Activated T-cell treated with anti-CD3 and anti-CD28 coated beads, Interleukin-2, amount 50 U/mL, for 72 hours (primary cell): ENCODE data around the gene RNF13. TPM values are rescaled to one million over a fixed set of nuclear protein-coding genes. Genes with fewer than 3 reads are reported as not detected.
"Not testable (repeated sequence)": the region's sequence is repeated elsewhere in the genome, so short reads cannot be mapped to it uniquely, and the experiment has no call there.

ENCODE experiments used
- ATAC-seq, 2 donors: fragments of 150-1000 bp; cut with Tn5 transposase; replicated peaks in 1 of 2; 2 replicates each; pipeline ENCODE4 v1.10.0; 2021; ENCODE audit warnings: moderate library complexity in 2 of 2, mild to moderate bottlenecking in 1 of 2
- DNase-seq, 2 donors: peaks; one replicate each; pipeline ENCODE4 v3.0.0; 2021 to 2022; ENCODE audit warnings: mixed read lengths in 1 of 2
- H3K27ac Mint-ChIP-seq: one replicate; pipeline ENCODE4 v1.8.0; 2022; ENCODE audit warnings: mild to moderate bottlenecking, moderate library complexity, mixed read lengths
- H3K27me3 Mint-ChIP-seq: one replicate; pipeline ENCODE4 v1.8.0; 2022; ENCODE audit warnings: low read depth, mixed read lengths
- H3K36me3 Mint-ChIP-seq, 2 donors: one replicate each; pipeline ENCODE4 v1.8.0; 2022; ENCODE audit warnings: mixed read lengths in 2 of 2, mild to moderate bottlenecking in 1 of 2; ENCODE audit not compliant: insufficient read depth in 2 of 2
- H3K4me1 Mint-ChIP-seq: one replicate; pipeline ENCODE4 v1.8.0; 2022; ENCODE audit warnings: low read depth, mixed read lengths
- H3K4me3 Mint-ChIP-seq, 2 donors: one replicate each; pipeline ENCODE4 v1.8.0; 2022; ENCODE audit warnings: mild to moderate bottlenecking in 2 of 2, mixed read lengths in 2 of 2, moderate library complexity in 2 of 2
- H3K9me3 Mint-ChIP-seq, 2 donors: one replicate each; pipeline ENCODE4 v1.8.0; 2022; ENCODE audit warnings: mixed read lengths in 2 of 2
- total RNA-seq, 2 donors: library from RNA; stranded (reverse); gene quantifications; one replicate each; pipeline ENCODE4 v1.2.3, GENCODE V29; 2022

Gene RNF13
- total RNA-seq, 2 donors from 2014 or later, result 45.0 to 47.3 TPM

DNA sequence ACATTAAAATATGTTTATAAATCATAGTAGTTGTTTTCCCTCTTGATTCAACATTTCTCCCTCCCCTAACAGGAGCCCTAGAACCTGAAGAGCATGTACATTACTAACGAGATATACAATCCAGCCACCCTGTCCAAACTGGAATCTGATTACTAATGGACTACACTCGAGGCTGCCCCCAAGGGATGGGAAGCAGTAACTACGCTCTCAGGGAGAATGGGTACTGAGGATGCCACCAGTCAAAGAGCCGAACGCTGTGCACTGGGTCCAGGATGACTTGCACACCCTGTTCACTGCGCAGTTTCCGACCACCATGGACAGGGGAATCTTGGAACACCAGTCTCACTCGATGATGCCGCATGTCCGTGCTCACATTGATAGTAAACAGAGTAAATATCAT lies 169.0 kb downstream of the RNF13 start:
- H3K27ac Mint-ChIP-seq, H3K4me3 Mint-ChIP-seq, H3K36me3 Mint-ChIP-seq, H3K4me1 Mint-ChIP-seq, H3K9me3 Mint-ChIP-seq, DNase-seq, H3K27me3 Mint-ChIP-seq: not testable (repeated sequence)
- peak in 1 of 2 donors; percentile 47 for ATAC-seq

DNA sequence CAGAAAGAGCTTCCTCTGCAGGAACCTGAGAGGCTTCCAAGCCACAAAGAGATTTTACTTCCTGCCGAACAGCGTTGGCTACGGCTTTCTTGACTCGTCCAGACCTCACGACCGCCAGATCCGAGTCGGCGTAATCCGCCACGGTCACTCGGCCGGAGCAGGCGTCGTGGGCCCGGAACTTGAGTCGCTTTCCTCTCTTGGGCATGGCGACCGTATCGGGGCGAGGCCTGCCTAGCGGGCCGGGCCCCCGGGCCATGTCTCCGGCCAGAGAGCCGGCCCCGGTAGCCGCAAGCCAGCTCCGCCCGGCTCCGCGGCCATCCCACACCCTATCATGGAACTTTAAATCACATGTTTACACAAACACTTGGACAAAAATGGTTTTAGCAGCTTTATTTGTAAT lies 170.0 kb downstream of the RNF13 start:
- not testable (repeated sequence) for DNase-seq, H3K4me1 Mint-ChIP-seq, ATAC-seq, H3K36me3 Mint-ChIP-seq, H3K9me3 Mint-ChIP-seq, H3K4me3 Mint-ChIP-seq, H3K27ac Mint-ChIP-seq, H3K27me3 Mint-ChIP-seq

DNA sequence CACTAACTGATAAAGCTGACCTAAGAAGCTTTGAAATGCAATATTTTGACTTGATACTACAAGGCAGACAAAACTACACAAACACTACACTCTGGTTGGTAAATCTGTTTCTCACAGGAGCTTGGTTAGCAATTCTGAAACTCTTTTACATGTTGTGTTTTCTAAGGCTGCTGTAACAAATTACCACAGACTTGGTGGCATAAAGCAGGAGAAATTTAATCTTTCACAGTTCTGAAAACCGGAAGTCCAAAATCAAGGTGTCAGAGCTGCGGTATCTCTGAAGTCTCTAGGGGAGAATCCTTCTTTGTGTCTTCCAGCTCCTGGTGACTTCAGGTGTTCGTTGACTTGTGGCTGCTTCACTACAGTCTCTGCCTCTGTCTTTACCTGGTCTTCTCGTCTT lies 170.6 kb downstream of the RNF13 start:
- DNase-seq (no peak), ATAC-seq (no peak)
- Mint-ChIP-seq H3K27me3 (peaks cover 7% of the 10 kb centered on the region), H3K4me1 (no peaks in the 10 kb centered on the region), H3K4me3 (no peak overlapping the region), H3K36me3 (no peaks in the 10 kb centered on the region), H3K27ac (no peak overlapping the region), H3K9me3 (no peaks in the 10 kb centered on the region)

DNA sequence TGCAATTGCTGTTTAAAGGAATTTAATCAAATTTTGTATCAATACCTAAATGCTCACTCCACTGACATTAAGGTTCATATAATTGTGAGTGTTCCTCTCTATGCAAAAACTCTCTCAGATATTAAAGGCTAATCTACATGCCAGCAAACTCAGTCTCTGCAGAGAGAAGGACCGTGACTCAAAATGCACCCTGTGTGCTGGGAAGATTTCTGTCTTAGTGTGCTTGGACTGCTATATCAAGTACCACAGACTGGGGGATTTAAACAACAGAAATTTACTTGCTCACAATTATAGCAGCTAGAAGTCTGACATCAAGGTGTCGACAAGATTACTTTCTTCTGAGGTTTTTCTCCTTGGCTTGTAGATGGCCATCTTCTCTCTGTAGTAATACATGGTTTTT lies 176.3 kb downstream of the RNF13 start:
- Mint-ChIP-seq H3K9me3 (peaks cover 0 to 6% of the 10 kb centered on the region in 2 donors), H3K4me1 (no peaks in the 10 kb centered on the region), H3K27me3 (peaks cover 7% of the 10 kb centered on the region), H3K36me3 (peaks cover 4% of the 10 kb centered on the region in 2 donors), H3K4me3 (no peak overlapping the region), H3K27ac (no peak overlapping the region)
- ATAC-seq (no peak), DNase-seq (no peak)

DNA sequence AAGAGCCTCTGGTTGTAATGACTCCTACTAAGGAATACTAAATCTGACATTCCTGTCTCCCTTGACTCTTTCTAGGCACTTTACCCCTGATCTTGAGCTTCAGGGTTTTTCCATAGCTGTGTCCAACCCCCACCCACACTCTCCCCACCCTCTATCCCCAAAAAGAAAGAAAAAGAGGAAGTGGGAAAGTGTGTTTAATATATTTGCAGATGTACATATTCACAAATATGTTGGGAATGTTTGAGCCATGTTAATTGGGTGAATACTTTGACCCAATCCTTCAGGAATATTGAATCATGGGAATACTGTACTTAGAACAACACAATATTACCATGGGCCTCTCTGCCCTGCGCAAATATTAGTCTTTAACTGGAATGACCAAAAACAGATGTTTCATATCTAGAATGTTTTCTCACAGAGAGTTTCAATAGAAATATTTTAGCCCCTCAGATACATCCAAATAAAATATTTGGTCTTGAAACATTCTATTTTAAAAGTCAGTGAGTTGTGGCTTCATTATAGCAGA lies 177.5 kb downstream of the RNF13 start:
- no peak overlapping the region for H3K27ac Mint-ChIP-seq
- peaks cover 2 to 11% of the 10 kb centered on the region in 2 donors for H3K9me3 Mint-ChIP-seq
- no peaks in the 10 kb centered on the region for H3K4me1 Mint-ChIP-seq
- H3K27me3 Mint-ChIP-seq, result peaks cover 9% of the 10 kb centered on the region
- no peak for DNase-seq
- no peak overlapping the region for H3K4me3 Mint-ChIP-seq
- peaks cover 4 to 6% of the 10 kb centered on the region in 2 donors for H3K36me3 Mint-ChIP-seq
- ATAC-seq, result no peak

DNA sequence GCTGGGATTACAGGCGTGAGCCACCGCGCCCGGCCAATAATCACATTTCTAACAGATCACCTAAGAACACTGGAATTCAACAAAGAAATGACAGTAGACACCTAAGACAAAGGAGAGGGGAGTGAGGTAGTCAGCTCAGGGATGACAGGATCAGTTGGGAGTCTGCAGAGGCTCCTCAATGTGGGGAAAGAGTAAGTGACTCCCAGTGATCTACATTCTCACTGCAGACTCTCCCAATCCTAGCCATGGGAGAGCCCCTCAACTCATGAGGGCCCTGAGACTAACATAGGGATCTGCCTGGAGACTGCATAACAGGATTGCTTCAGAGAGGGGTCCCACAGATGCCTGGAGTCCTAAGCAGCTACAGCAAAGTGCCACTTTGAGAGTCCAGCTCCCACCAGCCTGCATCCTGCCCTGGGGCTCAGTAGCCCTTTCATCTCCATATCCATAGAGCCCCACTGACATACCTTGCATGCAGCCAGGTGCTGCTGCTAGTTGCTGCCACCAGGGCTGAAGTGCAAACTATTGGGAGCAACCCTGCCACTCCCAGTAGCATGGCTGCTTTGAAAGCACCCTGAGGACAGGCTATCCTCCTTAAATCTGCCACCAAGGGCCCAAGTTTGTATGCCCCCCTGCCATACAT lies 179.5 kb downstream of the RNF13 start:
- Mint-ChIP-seq H3K9me3 (peaks cover 2 to 11% of the 10 kb centered on the region in 2 donors), H3K4me1 (no peaks in the 10 kb centered on the region), H3K27me3 (peaks cover 14% of the 10 kb centered on the region), H3K27ac (no peak overlapping the region), H3K4me3 (no peak overlapping the region), H3K36me3 (peaks cover 4 to 6% of the 10 kb centered on the region in 2 donors)
- ATAC-seq, result no peak
- DNase-seq, result no peak

DNA sequence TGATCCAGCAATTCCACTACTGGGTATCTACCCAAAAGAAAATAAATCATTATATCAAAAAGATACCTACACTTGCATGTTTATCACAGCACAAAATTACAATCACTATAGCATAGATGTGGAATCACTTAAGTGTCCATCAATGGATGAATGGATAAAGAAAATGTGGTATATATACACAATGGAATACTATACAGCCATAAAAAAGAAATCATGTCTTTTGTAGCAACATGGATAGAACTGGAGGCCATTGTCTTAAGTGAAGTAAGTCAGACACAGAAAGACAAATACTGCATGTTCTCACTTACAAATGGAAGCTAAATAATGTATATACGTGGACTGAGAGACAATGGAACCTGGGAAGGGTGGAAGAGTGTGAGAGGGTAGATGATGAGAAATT lies 185.9 kb downstream of the RNF13 start:
- Mint-ChIP-seq H3K9me3 (peaks cover 2 to 4% of the 10 kb centered on the region in 2 donors), H3K27ac (no peak overlapping the region), H3K27me3 (peaks cover 22% of the 10 kb centered on the region), H3K36me3 (peaks cover 0 to 3% of the 10 kb centered on the region in 2 donors), H3K4me1 (no peaks in the 10 kb centered on the region), H3K4me3 (no peak overlapping the region)
- DNase-seq (no peak), ATAC-seq (no peak)

DNA sequence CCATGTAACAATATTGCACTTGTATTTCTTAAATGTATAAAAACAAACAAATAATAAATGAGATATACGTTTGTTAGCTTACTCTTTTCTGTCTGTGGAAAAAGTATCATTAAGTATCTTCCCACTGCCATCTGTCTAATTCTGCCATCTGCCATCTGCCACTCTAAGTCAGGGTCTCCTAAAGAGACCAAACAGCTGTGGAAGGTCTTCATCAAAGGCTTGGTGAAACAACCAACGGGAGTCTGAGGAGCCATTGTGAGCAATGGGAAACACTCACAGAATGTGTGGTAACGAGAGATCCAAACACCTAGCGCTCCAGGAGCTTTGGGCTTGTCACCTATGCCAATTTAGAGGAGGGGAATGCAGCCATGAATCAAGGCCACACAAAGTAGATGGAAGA lies 186.4 kb downstream of the RNF13 start:
- Mint-ChIP-seq H3K27me3 (peaks cover 22% of the 10 kb centered on the region), H3K27ac (no peak overlapping the region), H3K36me3 (peaks cover 0 to 3% of the 10 kb centered on the region in 2 donors), H3K4me3 (no peak overlapping the region), H3K4me1 (no peaks in the 10 kb centered on the region), H3K9me3 (peaks cover 2 to 4% of the 10 kb centered on the region in 2 donors)
- ATAC-seq (no peak), DNase-seq (no peak)

DNA sequence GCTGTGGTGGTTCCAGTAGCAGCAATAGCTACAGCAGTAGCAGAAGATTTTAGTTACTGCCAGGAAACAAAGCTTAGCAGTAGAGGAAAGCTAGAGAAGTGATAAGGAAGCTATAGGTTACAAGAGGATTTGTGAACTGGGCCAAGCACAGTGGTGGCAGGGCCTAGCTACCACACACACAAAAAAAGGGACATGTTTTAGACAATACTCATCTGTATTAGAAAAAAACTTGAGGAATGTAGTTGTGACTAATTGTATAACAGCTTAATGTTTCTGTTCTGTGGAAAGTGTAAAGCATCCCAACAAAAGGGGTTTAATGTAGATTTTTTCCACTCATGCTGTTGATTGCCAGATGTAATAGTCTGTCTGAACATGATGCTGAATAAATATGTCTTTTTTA lies 187.6 kb downstream of the RNF13 start:
- Mint-ChIP-seq H3K36me3 (no peaks in the 10 kb centered on the region), H3K4me3 (no peak overlapping the region), H3K27ac (no peak overlapping the region), H3K9me3 (no peaks in the 10 kb centered on the region), H3K27me3 (peaks cover 18% of the 10 kb centered on the region), H3K4me1 (no peaks in the 10 kb centered on the region)
- no peak for ATAC-seq
- no peak for DNase-seq

DNA sequence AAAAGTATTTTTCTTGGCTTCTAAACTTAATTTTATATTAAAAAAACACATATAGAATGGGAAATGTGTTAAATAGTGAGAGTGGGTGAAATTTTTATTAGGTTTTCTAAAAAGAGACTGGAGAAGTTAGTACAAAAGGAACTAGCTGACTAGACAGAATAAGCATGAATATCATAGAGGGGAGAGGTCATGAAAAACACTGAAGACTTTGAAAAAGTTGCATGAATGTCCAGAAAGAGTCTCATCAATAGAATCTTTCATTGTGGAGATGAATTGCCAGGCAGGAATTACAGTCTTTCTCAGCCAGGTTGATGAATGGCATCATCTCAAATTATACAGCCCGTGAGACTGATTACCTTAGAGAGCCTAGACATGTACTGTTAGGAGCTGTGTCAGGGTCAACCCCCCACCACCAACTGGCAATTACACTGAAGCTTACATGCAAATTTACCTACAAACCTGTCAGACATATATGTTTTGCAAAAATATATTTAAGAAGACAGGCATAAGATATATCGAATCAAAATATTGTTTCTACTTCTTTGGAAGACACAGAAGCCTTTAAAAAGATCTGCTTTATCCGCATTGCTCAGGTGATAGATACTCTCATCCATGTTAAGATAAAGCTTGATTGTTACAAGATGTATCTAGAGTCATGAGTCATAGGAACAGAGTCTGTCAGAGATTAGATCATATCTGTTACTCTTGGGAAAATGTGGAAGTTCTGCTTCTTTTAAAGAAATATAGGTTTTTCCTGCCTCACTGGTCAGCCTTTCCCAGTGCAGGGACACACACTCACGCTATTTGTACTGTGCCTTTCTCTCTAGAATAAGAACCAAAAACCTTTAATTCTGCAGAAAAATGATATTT lies 192.5 kb downstream of the RNF13 start:
- H3K27me3 Mint-ChIP-seq, result peaks cover 17% of the 10 kb centered on the region
- ATAC-seq (no peak), DNase-seq (no peak)
- H3K9me3 Mint-ChIP-seq, result no peaks in the 10 kb centered on the region
- no peaks in the 10 kb centered on the region for H3K36me3 Mint-ChIP-seq
- H3K4me3 Mint-ChIP-seq, result no peak overlapping the region
- no peak overlapping the region for H3K27ac Mint-ChIP-seq
- no peaks in the 10 kb centered on the region for H3K4me1 Mint-ChIP-seq

DNA sequence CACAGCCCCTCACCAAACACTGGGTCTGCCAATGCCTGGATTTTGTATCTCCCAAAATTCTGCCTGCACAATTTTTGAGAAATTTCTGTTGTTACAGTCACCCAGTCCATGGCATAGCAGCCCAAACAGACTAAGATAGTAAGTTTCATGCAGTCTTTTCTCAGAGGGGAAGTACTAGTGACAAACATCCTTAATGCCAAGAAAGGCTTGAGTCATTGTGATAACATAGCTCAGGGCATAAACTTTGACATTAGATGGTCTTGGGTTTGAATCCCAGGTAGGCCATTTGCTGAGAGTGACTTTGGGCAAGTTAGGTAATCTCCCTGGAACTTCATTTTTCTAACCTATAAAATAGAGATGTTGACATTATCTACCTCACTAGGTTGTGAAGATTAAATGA lies 193.8 kb downstream of the RNF13 start:
- Mint-ChIP-seq H3K36me3 (no peaks in the 10 kb centered on the region), H3K4me3 (no peak overlapping the region), H3K9me3 (no peaks in the 10 kb centered on the region), H3K4me1 (no peaks in the 10 kb centered on the region), H3K27ac (no peak overlapping the region), H3K27me3 (peaks cover 8% of the 10 kb centered on the region)
- peak in 1 of 2 donors; percentile 73 for ATAC-seq
- no peak for DNase-seq
